ENCODE results near the gene ZFAND6. TPM values are rescaled to one million over a fixed set of nuclear protein-coding genes. Genes with fewer than 3 reads are reported as not detected.

ZFAND6 gene
- total and polyA plus RNA-seq, 10 of the 15 experiments (the other 5 are each of a cell fraction or from before 2014, with no cell fraction given): 78.9 to 179 (median 135) TPM

- no peaks in the 10 kb centered on the region for H3K27me3 ChIP-seq (replicated peaks in 1 of 2; ENCODE audit: control insufficient read depth in 2 of 2, insufficient read depth in 2 of 2, low read length in 1 of 2)
- RAD21 ChIA-PET (ENCODE audit: unreplicated experiment): no interaction called here
- H3K4me2 ChIP-seq (ENCODE audit: control insufficient read depth, insufficient read depth): no peak overlapping the region
- POLR2A ChIA-PET: no interaction called here
- DNase-seq (ENCODE audit: low read depth, low spot score) (no peak), FAIRE-seq (no peak), ATAC-seq (no peak)
- CTCF ChIA-PET: interaction anchor here (0.7 to 3.7 kb wide), 2 partner anchors 11 to 37 kb away, joined by 3 to 10 read pairs; no protein-coding TSS in a partner anchor
- no peak overlapping the region for H3K4me3 ChIP-seq
- no peak overlapping the region for H3K27ac ChIP-seq (ENCODE audit: control insufficient read depth, insufficient read depth)
- H3K4me1 ChIP-seq (ENCODE audit: control insufficient read depth, insufficient read depth, low read length): no peaks in the 10 kb centered on the region
- TF ChIP-seq CEBPB (IDR thresholded peaks at IDR 0.05; ENCODE audit: borderline replicate concordance in 1 of 2, low read depth in 2 of 2, low read length in 2 of 2) (no peak), SPI1 (IDR thresholded peaks at IDR 0.05; ENCODE audit: borderline replicate concordance, insufficient read depth, low read depth, low read length) (0 out of 2 replicates have a peak, but pooled peaks have one; percentile 10), CEBPZ (IDR thresholded peaks at IDR 0.05; ENCODE audit: low read depth, low read length) (no peak), PKNOX1 (IDR thresholded peaks at IDR 0.05) (no peak), PRDM15 (CRISPR knock-in tag; IDR thresholded peaks at IDR 0.05) (no peak), ZNF24 (IDR thresholded peaks at IDR 0.05) (no peak), ATF7 (IDR thresholded peaks at IDR 0.05; ENCODE audit: low read depth) (no peak)
- TF ChIP-seq, protein P1, sequence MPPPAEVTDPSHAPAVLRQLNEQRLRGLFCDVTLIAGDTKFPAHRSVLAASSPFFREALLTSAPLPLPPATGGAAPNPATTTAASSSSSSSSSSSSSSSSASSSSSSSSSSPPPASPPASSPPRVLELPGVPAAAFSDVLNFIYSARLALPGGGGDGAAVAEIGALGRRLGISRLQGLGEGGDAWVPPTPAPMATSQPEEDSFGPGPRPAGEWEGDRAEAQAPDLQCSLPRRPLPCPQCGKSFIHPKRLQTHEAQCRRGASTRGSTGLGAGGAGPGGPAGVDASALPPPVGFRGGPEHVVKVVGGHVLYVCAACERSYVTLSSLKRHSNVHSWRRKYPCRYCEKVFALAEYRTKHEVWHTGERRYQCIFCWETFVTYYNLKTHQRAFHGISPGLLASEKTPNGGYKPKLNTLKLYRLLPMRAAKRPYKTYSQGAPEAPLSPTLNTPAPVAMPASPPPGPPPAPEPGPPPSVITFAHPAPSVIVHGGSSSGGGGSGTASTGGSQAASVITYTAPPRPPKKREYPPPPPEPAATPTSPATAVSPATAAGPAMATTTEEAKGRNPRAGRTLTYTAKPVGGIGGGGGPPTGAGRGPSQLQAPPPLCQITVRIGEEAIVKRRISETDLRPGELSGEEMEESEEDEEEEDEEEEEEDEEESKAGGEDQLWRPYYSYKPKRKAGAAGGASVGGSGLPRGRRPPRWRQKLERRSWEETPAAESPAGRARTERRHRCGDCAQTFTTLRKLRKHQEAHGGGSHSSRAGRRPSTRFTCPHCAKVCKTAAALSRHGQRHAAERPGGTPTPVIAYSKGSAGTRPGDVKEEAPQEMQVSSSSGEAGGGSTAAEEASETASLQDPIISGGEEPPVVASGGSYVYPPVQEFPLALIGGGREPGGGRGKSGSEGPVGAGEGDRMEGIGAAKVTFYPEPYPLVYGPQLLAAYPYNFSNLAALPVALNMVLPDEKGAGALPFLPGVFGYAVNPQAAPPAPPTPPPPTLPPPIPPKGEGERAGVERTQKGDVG (CRISPR knock-in tag; IDR thresholded peaks at IDR 0.05): no peak
- H3K36me3 ChIP-seq (ENCODE audit: control insufficient read depth in 2 of 2, insufficient read depth in 2 of 2, low read length in 1 of 2): peaks cover 4 to 17% of the 10 kb centered on the region in 2 experiments
- no peak overlapping the region for H2AFZ ChIP-seq (ENCODE audit: control insufficient read depth, low read depth, low read length)
- no TSS peak for BruUV-seq (replicated peaks)
- H3K9me3 ChIP-seq (replicated peaks; ENCODE audit: control insufficient read depth, insufficient read depth, low read length): no peaks in the 10 kb centered on the region
- no peak overlapping the region for H3K9ac ChIP-seq (ENCODE audit: control insufficient read depth, insufficient read depth, low read length)
- 58% methylated on average over 6 of the region's 6 CpGs for WGBS (ENCODE audit: insufficient coverage, insufficient replicate concordance, low lambda C conversion rate, missing lambda C conversion rate)
- in situ Hi-C loops (cut with MboI): no loop called here
- SMC1A ChIA-PET (ENCODE audit: uncharacterized antibody, unreplicated experiment): interaction anchor here (1.7 to 2.5 kb wide), 2 partner anchors 9 to 25 kb away, joined by 4 to 9 read pairs; no protein-coding TSS in a partner anchor
- peaks cover 7% of the 10 kb centered on the region; the same call in 1 of the 2 replicates for H3K79me2 ChIP-seq (ENCODE audit: control insufficient read depth, insufficient read depth, low read length)
- intact Hi-C loops (cut with micrococcal nuclease; ENCODE audit: unreplicated experiment): no loop called here
- no peaks in the 10 kb centered on the region for H4K20me1 ChIP-seq (ENCODE audit: control insufficient read depth, insufficient read depth)
Observed at GRCh38 chr15:80123034-80123433, 63.6 kb downstream of the ZFAND6 start.

Measured in GM12878 (cell line).